Superior temporal gyrus (tissue), 1 donor: ENCODE results near the gene ZBTB8A.
"Not testable (repeated sequence)": the region's sequence is repeated elsewhere in the genome, so short reads cannot be mapped to it uniquely, and the experiment has no call there.

Experiments used
- DNase-seq: peaks from one replicate; pipeline ENCODE4 v3.0.0-alpha.2; 2016; ENCODE audit errors: extremely low spot score

The ZBTB8A gene

DNA sequence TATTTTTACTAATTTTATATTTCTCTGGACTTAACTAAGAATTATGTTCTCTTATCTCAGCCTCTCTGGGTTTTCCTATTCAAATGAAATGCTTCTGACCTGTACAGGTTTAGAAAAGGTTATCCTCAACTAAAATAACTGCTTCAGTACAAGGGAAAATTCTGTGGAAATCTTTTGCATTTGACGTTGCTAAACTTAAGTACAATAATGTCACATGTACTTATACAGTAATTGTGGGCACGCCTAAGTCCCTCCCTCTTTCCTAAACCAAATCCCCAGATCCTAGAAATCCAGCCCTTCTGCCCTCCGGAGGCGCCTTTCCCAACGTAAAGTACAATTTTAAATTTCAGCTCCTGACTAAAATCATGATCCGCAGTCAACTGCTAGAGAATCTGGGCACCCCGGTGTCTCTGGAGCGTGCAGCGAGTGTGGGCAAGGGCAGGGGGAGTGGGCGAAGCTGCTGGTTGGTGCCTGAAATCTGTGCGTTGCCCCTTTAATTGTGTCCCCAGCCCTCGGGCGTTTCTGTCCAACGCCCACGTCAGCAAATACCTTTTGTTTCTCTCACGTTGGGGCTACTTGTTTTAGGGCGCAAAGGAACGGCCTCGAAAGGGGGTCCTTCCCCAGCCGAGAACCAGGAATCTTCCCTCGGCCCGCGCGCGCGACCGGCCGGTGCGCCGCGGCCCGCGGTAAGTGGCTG is at the start of gene ZBTB8A:
Gene ZBTB8A (plus strand): TSS at position 541 of the 697 bp plus-strand sequence. CDS start 53,505 bp downstream, outside the sequence.
- peak; percentile 37 for DNase-seq

- no peak for DNase-seq
Measured at GRCh38 chr1:32489774-32490454, 49.3 kb upstream of the ZBTB8A start.

DNA sequence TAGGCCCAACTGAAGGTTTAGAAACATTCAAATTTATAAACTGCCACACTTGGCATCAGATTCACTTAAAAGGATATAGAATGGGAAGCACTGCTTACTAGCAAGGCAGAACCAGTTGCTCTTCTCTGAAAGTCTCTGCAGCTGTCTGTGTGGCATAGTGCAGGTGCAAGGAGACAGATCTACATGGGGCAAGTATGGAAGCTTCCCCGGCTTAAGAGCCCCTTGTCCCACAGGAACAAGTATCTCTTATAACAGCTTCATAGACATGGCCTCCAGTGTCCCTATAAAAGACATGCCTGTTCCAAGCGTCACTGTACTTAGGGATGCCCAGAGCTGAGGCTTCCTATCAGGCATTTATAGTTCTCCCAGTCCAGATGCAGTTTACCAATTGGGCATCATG is 47.8 kb upstream of the ZBTB8A start:
- no peak for DNase-seq

GRCh38 chr1:32494196-32494595 is 45.0 kb upstream of the ZBTB8A start:
- no peak for DNase-seq

DNA sequence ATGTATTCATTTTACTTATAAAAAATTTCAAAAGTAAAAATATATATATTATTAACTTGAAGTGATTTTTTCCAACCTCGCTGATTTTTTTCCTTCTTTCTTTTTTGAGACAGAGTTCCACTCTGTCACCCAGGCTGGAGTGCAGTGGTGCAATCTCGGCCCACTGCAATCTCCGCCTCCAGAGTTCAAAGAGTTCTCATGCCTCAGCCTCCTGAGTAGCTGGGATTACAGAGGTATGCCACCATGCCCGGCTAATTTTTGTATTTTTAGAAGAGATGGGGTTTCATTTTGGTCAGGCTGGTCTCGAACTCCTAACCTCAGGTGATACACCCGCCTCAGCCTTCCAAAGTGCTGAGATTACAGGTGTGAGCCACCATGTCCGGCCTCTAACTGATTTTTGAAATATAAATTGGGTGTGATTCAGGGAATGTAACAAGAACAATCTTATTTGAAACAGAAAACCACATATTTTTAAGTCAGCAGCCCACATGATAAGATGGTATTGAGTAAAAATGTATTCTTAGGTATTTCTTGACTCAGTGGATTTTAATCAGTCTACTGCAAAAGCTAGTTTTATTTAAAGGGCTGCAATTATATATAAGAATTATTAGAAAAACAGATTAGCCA is 44.4 kb upstream of the ZBTB8A start:
- no peak for DNase-seq

GRCh38 chr1:32496127-32496526 is 43.1 kb upstream of the ZBTB8A start:
- DNase-seq, result no peak

- no peak for DNase-seq
Measured at GRCh38 chr1:32498751-32499150, 40.5 kb upstream of the ZBTB8A start.

DNA sequence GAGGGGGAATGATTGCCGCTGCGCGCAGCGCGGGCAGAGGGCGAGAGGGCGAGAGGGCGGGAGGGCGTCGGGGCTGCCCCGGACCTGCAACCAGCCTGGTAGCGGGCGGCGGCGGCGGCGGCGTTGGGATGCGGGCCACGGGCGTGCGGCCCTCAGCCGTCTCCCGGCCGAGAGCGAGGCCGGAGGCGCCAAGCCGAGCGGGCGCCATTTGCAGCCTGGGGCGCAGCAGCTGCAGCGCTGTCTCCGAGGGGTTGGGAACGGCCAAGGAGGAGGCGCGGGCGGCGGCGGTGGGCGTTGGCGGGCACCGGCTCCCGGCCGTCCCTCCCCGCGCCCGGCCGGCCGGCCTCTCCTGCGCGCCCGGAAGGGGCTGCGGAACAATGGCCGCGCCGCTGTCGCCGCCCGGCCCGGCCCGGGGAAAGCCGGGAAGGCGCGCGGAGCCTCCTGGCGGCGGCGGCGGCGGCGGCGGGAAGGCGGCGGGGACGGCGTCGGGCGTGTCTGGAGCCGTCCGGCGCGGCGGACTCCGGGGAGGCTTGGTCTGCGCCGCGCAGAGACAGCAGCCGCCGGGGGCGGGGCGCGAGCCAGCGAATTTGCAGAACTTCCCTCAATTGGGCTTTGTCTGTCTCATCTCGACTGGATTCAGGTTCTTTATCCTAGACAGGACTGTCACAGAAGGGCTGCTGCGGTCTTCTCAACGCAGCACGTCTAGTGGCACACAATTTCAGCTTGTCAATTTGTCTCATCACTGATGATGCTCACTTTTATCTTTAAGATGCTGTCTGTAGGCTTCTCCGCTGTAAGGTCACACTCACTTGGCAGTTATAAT is 38.6 kb upstream of the ZBTB8A start:
- DNase-seq, result peak; percentile 59

- DNase-seq, result no peak
Measured at GRCh38 chr1:32501865-32502264, 37.4 kb upstream of the ZBTB8A start.

DNA sequence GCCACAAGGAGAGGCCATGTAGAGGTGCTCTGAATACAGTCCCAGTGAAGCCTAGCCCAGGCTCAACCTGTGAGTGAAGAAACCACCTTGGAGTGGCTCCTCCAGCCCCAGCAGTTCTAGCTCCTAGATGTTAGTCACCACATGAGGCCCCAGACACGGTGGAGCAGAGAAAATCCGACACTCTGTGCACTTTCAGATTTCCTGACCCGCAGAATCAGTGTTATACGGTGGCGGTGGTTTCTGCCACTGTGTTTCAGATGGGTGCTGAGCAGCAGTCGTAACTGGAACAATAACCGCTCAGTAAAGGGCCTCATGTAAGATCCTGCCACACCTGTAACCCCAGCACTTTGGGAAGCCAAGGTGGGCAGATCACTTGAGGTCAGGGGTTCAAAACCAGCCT is 36.1 kb upstream of the ZBTB8A start:
- no peak for DNase-seq

DNA sequence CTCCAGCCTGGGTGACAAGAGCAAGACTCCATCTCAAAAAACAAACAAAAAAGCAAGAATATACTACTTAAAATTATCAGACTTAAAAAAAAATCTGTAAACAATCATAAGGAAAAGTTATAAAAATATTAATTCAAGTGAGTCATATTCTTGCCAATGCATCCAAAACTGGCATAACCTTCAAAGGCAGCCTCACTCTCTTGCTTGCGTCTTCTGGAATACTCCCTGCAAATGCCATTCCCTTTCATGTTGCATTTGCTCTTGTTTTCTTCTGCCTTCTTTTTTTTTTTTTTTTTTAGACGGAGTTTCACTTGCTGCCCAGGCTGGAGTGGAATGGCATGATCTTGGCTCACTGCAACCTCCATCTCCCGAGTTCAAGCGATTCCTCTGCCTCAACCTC is 32.2 kb upstream of the ZBTB8A start:
- no peak for DNase-seq

- no peak for DNase-seq
Measured at GRCh38 chr1:32508761-32509160, 30.5 kb upstream of the ZBTB8A start.

GRCh38 chr1:32509939-32510338 is 29.3 kb upstream of the ZBTB8A start:
- no peak for DNase-seq

GRCh38 chr1:32516402-32516801 is 22.8 kb upstream of the ZBTB8A start:
- no peak for DNase-seq

DNA sequence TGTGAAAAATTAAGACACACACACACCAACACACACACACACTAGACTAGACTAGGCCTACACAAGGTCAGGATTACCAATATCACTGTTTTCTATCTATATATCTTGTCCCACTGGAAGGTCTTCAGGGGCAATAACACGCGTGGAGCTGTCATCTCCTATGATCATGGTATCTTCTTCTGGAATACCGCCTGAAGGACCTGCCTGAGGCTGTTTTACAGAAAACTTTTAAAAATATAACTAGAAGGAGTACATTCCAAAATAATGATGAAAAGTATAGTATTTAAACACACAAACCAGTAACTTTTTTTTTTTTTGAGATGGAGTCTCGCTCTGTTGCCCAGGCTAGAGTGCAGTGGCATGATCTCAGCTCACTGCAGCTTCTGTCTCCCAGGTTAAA is 20.3 kb upstream of the ZBTB8A start:
- no peak for DNase-seq

- DNase-seq, result no peak
Measured at GRCh38 chr1:32521165-32521564, 18.1 kb upstream of the ZBTB8A start.

DNA sequence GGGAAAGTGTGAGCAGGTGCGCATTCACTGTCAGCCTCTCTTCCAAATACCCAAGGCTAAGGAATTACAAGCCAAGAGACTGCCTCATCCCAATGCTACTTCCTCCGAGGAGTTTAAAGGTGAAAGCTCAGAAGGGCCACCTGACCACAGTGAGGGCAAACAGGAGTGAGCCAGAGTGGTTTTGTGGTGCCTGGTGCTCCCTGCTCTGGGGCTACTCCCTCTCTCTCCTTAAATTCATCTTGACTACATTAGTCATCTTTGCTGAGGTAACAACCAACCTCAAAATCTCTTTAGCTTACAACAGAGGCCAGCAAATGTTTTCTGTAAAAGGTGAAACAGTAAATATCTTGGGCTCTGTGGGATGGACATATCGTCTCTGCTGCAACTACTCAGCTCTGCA is 14.2 kb upstream of the ZBTB8A start:
- no peak for DNase-seq

DNA sequence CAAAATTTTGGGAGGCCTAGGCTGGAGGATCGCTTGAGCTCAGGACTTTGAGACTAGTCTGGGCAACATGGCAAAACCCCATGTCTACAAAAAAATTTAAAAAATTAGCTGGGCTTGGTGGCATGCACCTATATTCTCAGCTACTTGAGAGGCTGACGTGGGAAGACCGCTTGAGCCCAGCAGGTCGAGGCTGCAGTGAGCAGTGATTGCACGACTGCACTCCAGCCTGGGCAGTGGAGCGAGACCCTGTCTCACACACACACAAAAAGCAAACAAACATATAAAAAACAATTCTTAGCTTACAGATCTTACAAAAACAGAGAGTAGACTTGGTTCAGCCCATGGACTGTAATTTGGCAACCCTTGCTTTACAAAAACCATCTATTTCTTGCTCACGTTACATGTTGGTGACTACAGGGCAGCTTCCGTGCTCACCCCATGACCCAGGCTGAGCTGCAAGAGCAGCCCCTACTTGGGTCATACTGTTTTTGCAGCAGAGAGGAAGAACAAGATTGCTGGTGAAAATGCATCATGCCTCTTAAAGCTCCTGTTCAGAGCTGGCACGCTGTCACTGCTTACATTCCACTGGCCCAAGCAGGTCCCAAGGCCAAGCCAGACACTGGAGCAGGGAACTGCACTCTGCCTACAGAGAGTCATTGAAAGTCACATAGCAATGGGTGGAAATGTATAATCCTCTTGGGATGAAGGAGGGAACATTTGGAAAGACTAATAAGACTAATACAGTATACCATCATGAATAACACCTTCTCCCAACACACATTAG is 13.4 kb upstream of the ZBTB8A start:
- no peak for DNase-seq

GRCh38 chr1:32528550-32528949 is 10.7 kb upstream of the ZBTB8A start:
- not testable (repeated sequence) for DNase-seq

DNA sequence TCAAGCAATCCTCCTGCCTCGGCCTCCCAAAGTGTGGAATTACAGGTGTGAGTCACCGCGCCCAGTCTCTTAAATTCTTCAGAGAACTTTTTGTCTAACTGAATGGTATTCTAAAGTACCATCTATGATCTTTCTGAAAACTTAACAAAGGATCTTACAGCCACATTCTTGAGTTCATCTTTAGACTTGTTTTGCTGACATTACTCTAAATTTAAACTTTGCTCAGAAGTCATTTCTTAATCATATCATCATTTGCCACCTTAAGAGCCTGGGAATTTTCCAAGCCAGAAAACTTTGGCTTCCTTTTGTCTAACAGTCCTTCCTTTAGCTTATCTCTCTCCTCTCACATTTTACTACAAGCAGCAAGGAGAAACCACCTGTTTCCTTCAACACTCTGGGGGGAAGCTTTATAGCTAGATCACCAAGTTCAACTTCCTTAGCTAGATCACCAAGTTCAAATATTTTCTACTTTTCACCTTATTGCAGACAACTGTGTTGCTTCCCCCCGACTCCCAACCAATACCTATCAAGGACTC is 5.4 kb upstream of the ZBTB8A start:
- no peak for DNase-seq

DNA sequence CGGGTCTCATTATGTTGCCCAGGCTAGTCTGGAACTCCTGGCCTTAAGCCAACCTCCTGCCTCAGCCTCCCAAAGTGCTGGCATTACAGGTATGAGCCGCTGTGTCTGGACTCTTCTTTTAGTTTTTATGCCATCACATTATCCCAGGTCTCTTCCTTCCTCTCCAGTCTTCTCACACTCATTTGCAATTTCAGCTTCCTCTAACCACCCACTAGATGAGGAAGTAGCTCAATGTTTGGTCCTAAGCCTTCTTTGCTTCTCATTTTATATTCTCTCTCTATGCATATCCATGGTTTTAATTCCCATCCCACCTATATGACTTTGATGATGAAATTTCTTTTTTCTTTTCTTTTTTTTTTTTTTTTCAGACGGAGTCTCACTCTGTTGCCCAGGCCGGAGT is 3.1 kb upstream of the ZBTB8A start:
- DNase-seq, result no peak
